A549 treated with AZD2906 at 1 μM for 4 hours (cell line): ENCODE data around the gene ADAM23. TPM values are rescaled to one million over a fixed set of nuclear protein-coding genes. Genes with fewer than 3 reads are reported as not detected.

Experiments used
- total RNA-seq: library from RNA; stranded (reverse); fragments of 200-300 nt; extraction: Qiagen RNA extraction; gene quantifications from 5 replicates; pipeline ENCODE4 v1.2.3, GENCODE V29; 2022

Gene ADAM23, protein sequence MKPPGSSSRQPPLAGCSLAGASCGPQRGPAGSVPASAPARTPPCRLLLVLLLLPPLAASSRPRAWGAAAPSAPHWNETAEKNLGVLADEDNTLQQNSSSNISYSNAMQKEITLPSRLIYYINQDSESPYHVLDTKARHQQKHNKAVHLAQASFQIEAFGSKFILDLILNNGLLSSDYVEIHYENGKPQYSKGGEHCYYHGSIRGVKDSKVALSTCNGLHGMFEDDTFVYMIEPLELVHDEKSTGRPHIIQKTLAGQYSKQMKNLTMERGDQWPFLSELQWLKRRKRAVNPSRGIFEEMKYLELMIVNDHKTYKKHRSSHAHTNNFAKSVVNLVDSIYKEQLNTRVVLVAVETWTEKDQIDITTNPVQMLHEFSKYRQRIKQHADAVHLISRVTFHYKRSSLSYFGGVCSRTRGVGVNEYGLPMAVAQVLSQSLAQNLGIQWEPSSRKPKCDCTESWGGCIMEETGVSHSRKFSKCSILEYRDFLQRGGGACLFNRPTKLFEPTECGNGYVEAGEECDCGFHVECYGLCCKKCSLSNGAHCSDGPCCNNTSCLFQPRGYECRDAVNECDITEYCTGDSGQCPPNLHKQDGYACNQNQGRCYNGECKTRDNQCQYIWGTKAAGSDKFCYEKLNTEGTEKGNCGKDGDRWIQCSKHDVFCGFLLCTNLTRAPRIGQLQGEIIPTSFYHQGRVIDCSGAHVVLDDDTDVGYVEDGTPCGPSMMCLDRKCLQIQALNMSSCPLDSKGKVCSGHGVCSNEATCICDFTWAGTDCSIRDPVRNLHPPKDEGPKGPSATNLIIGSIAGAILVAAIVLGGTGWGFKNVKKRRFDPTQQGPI
- total RNA-seq, result 8.4 to 10.3 TPM (median 9.1 TPM) in 5 replicates

DNA sequence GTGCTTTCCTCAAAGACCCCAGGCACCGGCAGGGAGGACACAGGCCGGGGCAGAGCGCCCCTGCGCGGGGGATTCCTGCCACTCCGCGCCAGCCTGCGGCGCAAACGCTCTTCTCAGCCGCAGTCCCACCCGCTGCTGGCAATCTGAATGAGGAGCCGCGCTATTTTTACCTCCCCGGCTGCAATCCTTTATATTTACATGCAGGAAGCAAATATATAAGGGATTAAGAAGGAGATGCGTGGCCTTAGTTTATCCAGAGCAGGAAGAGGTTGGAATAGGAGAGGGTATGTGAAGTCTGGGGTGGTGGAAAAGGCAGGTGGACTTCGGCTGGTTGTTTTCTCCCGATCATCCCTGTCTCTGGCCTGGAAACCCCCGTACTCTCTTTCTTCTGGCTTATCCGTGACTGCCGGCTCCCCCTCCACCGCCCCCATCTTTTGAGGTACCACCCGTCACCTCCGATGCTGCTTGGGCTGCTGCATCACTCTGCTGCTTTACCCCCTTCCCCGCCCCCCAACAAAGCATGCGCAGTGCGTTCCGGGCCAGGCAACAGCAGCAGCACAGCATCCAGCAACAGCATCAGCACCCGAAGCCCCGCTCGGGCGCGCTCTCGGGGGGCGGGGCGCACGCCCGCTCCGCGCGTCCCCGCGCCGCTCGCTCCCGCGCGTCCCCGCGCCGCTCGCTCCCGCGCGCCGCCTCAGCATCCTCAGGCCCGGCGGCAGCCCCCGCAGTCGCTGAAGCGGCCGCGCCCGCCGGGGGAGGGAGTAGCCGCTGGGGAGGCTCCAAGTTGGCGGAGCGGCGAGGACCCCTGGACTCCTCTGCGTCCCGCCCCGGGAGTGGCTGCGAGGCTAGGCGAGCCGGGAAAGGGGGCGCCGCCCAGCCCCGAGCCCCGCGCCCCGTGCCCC, at the start of gene ADAM23:
Gene ADAM23 (plus strand): TSS at position 700 of the 902 bp plus-strand sequence. CDS start 335 bp downstream, outside the sequence.

DNA sequence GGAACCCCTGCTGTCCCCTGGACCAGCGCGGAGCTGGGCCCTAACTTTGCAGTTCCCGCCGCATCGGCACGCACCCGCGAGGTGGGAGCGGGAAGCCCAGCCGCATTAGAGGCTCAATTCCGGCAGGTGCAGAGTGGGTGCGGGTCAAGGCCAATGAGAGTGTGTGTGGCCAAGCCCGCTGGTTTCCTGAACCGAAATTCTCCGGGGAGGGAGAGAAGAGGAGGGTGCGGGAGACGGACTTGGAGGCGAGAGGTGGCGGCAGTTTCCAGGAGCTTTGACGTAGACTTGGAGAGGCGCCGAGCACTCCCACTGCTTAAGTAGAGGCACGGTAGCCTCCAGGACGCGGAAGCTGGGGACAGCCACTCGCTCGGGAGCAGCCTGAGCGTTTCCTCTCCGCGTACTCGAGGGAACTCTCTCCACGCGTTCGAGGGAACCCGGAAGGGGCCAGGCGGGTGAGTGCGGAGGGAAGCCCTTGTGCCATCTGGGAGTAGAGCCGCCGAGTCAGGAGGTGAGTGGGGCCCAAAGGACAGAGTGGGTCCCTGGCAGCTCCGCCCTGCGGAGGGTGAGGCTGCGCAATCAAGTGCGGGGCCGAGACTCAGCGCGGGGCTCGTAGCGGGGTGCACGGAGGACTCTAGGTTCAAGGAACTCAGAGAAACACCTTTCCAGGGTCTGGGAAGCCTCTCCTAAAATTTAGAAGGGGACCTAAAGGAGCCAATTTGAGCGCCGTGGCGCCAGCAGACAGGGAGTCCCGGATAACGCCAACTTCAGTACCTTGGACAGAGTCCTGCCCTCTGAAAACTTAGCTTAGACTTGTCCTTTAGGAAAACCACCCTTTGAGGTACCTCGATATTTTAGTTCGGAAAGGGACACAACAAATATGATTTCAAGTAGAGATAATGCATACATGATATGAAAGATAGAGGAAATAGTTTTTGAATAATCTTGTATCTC, 199.0 kb downstream of the ADAM23 start, which contains the start of gene FAM237A:
Gene FAM237A (plus strand): TSS at position 413 of the 951 bp plus-strand sequence. CDS start 1,750 bp downstream, outside the sequence.

Other genes starting within 250 kb of the ADAM23 start
- 0.86 to 1.4 TPM (median 1.3 TPM) in 5 replicates for gene ZDBF2, start 168.9 kb upstream of the ADAM23 start, total RNA-seq
- not detected in 5 replicates for gene FAM237A, start 199.0 kb downstream of the ADAM23 start, total RNA-seq